Right lobe of liver (tissue), 4 donors: Measurements from ENCODE around the gene DSG2.

ENCODE experiments used
- CTCF ChIP-seq, 4 donors: fragments of 200-600 bp in 3 of 4; fragments of 450-650 bp in 1 of 4; IDR thresholded peaks; one replicate each; pipeline versions ENCODE4 v1.5.1 to v1.8.0; 2016 to 2022; ENCODE audit warnings: antibody characterized with exemption in 4 of 4, mild to moderate bottlenecking in 2 of 4
- POLR2A ChIP-seq: fragments of 450-650 bp; IDR thresholded peaks from one replicate; pipeline ENCODE4 v1.6.1; 2017; ENCODE audit warnings: antibody characterized with exemption, mild to moderate bottlenecking
- donor health status: DM: no; HTN: no; CAD: no.
- donor health status: DM: no; HTN: no; CAD: no.
- donor health status: DM: no; HTN: yes; CAD: no.

GRCh38 chr18:31469629-31470028, 28.3 kb upstream of the DSG2 start:
- TF ChIP-seq CTCF (IDR thresholded peaks at IDR 0.05) (no peak), POLR2A (no peak)
